Heart left ventricle (tissue), 13 donors: ENCODE results near the gene MRPL1.

Experiments
- CTCF ChIP-seq, 12 donors: fragments of 200-600 bp; sonication (generic) in 4 of 12; IDR thresholded peaks; one replicate each; pipeline versions ENCODE4 v1.5.0 to v1.8.0; 2018 to 2022; ENCODE audit warnings: antibody characterized with exemption in 12 of 12, mild to moderate bottlenecking in 5 of 12
- POLR2A ChIP-seq, 2 donors: fragments of 450-650 bp; IDR thresholded peaks; one replicate each; pipeline ENCODE4 v1.6.1; 2017; ENCODE audit warnings: antibody characterized with exemption in 2 of 2, mild to moderate bottlenecking in 2 of 2, moderate library complexity in 2 of 2
- donor health status: ischemic (EF 13 %, LVEDD 7.1; RV severe dilation, severe dysfunction).
- donor health status: DM: no; HTN: yes; CAD: no.
- donor health status: DM: no; HTN: no; CAD: no.
- donor health status: ischemic (EF 25% LVEDD 6.9; RV normal size, moderate dysfunction).
- donor health status: ischemic (EF 25% LVEDD 5.7; RV mildly dilated, moderate dysfunction).
- donor health status: ischemic (EF 35%, LVEDD 5.7; RV mildly dilated, moderate dysfunction).
- donor health status: nonischemic (EF 11% LVEDD 7.7; RV severe dilation, severe dysfunction).
- donor health status: DM: yes; HTN: yes; CAD: no.
- donor health status: PGD.
- donor health status: ischemic (EF 29% LVEDD 5.4; RV normal size, mild dysfunction).
- donor health status: nonischemic (EF 23%, LVEDD 6.1; RV moderate dilation, normal function).

- TF ChIP-seq CTCF (IDR thresholded peaks at IDR 0.05) (no peak), POLR2A (IDR thresholded peaks at IDR 0.05) (no peak)
Measured at GRCh38 chr4:78001531-78001930, 138.9 kb downstream of the MRPL1 start.
